Suprapubic skin (tissue), 3 donors: ENCODE data around the gene SPATS2L.

Source experiments
- CTCF ChIP-seq, 2 donors: fragments of 200-600 bp in 1 of 2; fragments of 450-650 bp in 1 of 2; sonication (generic) in 1 of 2; IDR thresholded peaks; one replicate each; pipeline ENCODE4 v1.5.1; 2016 to 2019; ENCODE audit warnings: antibody characterized with exemption in 2 of 2, mild to moderate bottlenecking in 1 of 2, moderate library complexity in 1 of 2
- POLR2AphosphoS5 ChIP-seq, 3 donors: sonication (generic); formaldehyde crosslinking; IDR thresholded peaks; one replicate each; pipeline ENCODE4 v1.6.1; 2017; ENCODE audit warnings: antibody characterized with exemption in 3 of 3

GRCh38 chr2:200322607-200323006 is 16.1 kb downstream of the SPATS2L start:
- TF ChIP-seq CTCF (IDR thresholded peaks at IDR 0.05) (no peak), POLR2AphosphoS5 (IDR thresholded peaks at IDR 0.05) (no peak)
